Epithelial cell of proximal tubule (primary cell): ENCODE results near the gene PRKCB. TPM values are rescaled to one million over a fixed set of nuclear protein-coding genes. Genes with fewer than 3 reads are reported as not detected.

Experiments used
- DNase-seq: peaks from one replicate; pipeline ENCODE4 v3.0.0-alpha.2; 2011; ENCODE audit warnings: low read depth
- H3K4me3 ChIP-seq: 2 replicates; pipeline ENCODE4 v1.5.1; 2011; ENCODE audit warnings: low read depth, mild to moderate bottlenecking, low read length
- total RNA-seq: library from RNA; depleted of rRNA; stranded (reverse); fragments of >200 nt; gene quantifications from 2 replicates; pipeline ENCODE4 v1.2.3, GENCODE V29; 2015
- TF ChIP-seq, protein P1 (sequence below): conservative IDR thresholded peaks from 2 replicates; pipeline ENCODE4 v1.5.1; 2012; ENCODE audit warnings: low read depth, mild to moderate bottlenecking, low read length

Gene PRKCB
- total RNA-seq, 1 donor from 2014 or later: not detected

DNA sequence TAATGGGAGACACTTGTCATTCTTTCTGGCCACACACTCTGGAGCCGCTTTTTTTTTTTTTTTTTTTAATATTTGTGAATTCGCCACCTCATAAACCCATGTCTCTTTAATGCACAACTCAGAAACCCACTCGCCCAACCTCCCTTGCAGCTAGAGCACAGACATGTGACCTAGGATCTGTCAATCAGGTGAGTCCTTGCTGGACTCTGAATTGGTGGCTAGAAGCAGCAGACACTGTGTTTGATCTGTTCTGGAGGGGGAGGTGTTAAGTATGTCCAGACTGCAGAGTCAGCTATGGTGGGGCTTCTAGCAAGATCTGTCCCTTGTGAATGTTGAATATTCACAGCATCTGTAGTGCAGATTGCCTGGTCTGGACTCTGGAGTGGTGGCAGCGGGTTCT is 112.1 kb downstream of the PRKCB start:
- TF ChIP-seq, protein P1, sequence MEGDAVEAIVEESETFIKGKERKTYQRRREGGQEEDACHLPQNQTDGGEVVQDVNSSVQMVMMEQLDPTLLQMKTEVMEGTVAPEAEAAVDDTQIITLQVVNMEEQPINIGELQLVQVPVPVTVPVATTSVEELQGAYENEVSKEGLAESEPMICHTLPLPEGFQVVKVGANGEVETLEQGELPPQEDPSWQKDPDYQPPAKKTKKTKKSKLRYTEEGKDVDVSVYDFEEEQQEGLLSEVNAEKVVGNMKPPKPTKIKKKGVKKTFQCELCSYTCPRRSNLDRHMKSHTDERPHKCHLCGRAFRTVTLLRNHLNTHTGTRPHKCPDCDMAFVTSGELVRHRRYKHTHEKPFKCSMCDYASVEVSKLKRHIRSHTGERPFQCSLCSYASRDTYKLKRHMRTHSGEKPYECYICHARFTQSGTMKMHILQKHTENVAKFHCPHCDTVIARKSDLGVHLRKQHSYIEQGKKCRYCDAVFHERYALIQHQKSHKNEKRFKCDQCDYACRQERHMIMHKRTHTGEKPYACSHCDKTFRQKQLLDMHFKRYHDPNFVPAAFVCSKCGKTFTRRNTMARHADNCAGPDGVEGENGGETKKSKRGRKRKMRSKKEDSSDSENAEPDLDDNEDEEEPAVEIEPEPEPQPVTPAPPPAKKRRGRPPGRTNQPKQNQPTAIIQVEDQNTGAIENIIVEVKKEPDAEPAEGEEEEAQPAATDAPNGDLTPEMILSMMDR: no peak
- no peak for DNase-seq
- H3K4me3 ChIP-seq: no peak overlapping the region

DNA sequence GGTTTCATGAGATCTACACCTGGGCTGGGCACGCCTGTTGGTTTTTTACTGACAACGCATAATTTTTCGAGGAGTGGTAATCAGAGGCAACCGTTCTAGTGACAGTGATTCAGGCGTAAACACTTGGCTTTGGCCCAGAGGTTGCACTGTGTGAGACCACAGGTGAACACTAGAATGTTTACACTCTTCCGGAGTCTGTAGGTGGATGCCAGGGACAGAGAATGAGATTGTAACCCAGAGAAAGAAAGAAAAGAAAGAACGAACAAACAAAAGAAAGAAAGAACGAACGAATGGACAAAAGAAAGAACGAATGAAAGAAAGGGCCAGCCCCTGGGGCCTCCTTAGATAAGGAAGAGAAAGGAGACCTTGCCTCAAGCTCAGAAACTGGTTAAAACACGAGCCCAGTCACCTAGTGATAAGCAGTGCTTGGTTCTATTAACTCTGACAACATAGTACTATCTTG is 113.2 kb downstream of the PRKCB start:
- no peak overlapping the region for H3K4me3 ChIP-seq
- TF ChIP-seq, protein P1: no peak
- DNase-seq: no peak

DNA sequence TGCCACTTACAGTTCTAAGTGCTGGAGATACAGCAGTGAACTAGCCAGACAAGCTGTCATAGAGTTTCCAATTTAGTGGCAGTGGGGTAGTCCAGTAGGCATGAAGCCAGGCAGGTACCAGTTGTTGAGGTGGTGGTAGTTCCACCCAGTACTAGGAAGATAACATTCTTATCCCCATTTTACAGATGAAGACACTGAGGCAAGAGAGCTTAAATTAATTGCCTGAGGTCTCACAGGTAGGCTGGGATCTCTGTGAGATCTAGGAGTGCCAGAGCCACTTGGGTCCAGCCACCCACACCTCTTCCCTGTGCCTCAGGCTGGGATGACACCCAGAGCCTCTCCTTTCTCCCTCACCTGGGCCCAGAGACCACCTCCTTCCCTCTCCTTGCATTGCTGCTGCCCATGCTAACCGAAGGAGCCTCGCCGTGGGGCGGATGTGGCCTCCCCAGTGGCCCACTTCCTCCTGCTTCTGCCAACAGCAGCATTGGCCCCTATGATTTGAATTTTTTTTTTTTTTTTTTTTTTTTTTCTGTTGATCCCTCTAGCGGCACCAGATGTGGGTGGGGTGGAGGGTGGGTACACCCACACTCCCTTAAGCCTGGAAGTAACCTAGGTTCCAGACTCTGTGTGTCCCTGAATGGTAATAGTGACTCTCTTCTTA is 114.0 kb downstream of the PRKCB start:
- TF ChIP-seq, protein P1: no peak
- no peak overlapping the region for H3K4me3 ChIP-seq
- no peak for DNase-seq

DNA sequence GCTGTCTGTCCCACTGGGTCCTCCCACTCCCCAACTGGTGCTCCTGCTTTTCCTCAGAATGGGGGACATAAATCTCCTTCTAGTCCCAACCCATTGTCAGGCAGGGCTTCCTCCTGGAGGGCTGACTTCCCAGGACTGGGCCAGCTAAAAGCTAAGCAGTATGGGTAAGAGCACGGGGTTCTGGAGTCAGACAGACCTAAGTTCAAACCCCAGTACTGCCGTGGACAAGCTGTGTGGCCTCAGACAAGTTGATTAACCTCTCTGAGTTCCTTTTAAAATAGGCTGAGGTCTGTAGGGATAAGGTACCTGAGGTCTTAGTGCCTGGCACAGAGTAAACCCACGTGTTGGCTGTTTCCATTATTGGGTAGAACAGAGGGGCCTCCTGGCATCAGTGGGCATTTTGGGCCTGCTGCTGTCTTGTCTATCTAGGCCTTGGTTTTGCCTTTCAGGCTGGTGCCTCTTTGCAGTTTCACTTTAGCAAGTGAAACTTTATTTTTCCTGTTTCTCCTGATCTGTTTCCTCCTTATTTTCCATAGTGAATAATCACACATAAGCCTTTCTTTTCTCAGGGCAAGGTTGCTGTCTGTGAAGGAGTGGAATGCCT is 114.6 kb downstream of the PRKCB start:
- no peak overlapping the region for H3K4me3 ChIP-seq
- DNase-seq: no peak
- TF ChIP-seq, protein P1: no peak

- TF ChIP-seq, protein P1: no peak
- H3K4me3 ChIP-seq: no peak overlapping the region
- no peak for DNase-seq
Observed at GRCh38 chr16:23950898-23951297, 115.1 kb downstream of the PRKCB start.

- TF ChIP-seq, protein P1: no peak
- no peak for DNase-seq
- H3K4me3 ChIP-seq: no peak overlapping the region
Observed at GRCh38 chr16:23952128-23952970, 116.6 kb downstream of the PRKCB start.
